Chondrocyte (in vitro differentiated cells): Measurements from ENCODE around the gene GCNT4. TPM values are rescaled to one million over a fixed set of nuclear protein-coding genes. Genes with fewer than 3 reads are reported as not detected.
A peak's percentile ranks its signal among the peaks of the same experiment; 100 is the strongest.

Experiments used
- DNase-seq: peaks from one replicate; pipeline ENCODE4 v3.0.0; 2021; ENCODE audit warnings: mixed read lengths, low spot score
- H3K27ac Mint-ChIP-seq: one replicate; pipeline ENCODE4 v1.8.0; 2021; ENCODE audit warnings: mild to moderate bottlenecking, moderate library complexity, mixed read lengths; ENCODE audit not compliant: unreplicated experiment
- H3K27me3 Mint-ChIP-seq: 2 replicates; pipeline ENCODE4 v1.8.0; 2021; ENCODE audit warnings: low read depth, mixed read lengths
- H3K36me3 Mint-ChIP-seq: 2 replicates; pipeline ENCODE4 v1.8.0; 2021; ENCODE audit warnings: low read depth, mixed read lengths
- H3K4me1 Mint-ChIP-seq: 2 replicates; pipeline ENCODE4 v1.8.0; 2021; ENCODE audit warnings: low read depth, mild to moderate bottlenecking, mixed read lengths
- H3K4me3 Mint-ChIP-seq: one replicate; pipeline ENCODE4 v1.8.0; 2021; ENCODE audit warnings: mild to moderate bottlenecking, moderate library complexity, mixed read lengths; ENCODE audit not compliant: unreplicated experiment
- H3K9me3 Mint-ChIP-seq: 2 replicates; pipeline ENCODE4 v1.8.0; 2021; ENCODE audit warnings: low read depth, mixed read lengths
- CTCF ChIP-seq: fragments of 200-600 bp; sonication (generic); IDR thresholded peaks from 2 replicates; pipeline ENCODE4 v1.5.0; 2021; ENCODE audit warnings: antibody characterized with exemption, mild to moderate bottlenecking, moderate library complexity
- total RNA-seq: library from RNA; stranded (reverse); gene quantifications from 3 replicates; pipeline ENCODE4 v1.2.1, GENCODE V29; 2021

Gene GCNT4
- total RNA-seq, 1 donor from 2014 or later = 2.6 TPM

- DNase-seq = no peak
Observed at GRCh38 chr5:75049456-75050351, 2.7 kb downstream of the GCNT4 start.

GRCh38 chr5:75048457-75048953 lies 3.9 kb downstream of the GCNT4 start:
- no peak for TF ChIP-seq CTCF
- Mint-ChIP-seq H3K27me3 (no peaks in the 10 kb centered on the region), H3K9me3 (no peaks in the 10 kb centered on the region), H3K27ac (peak overlapping the region; percentile 70), H3K4me3 (peak overlapping the region; percentile 31), H3K36me3 (peaks cover 17% of the 10 kb centered on the region), H3K4me1 (peaks cover 43% of the 10 kb centered on the region)
- no peak for DNase-seq

More at GRCh38 chr5:75049456-75050351, 2.7 kb downstream of the GCNT4 start:
- TF ChIP-seq CTCF = peak; percentile 84
- Mint-ChIP-seq H3K27ac (no peak overlapping the region), H3K4me1 (peaks cover 52% of the 10 kb centered on the region), H3K27me3 (no peaks in the 10 kb centered on the region), H3K4me3 (no peak overlapping the region), H3K9me3 (no peaks in the 10 kb centered on the region), H3K36me3 (peaks cover 14% of the 10 kb centered on the region)

DNA sequence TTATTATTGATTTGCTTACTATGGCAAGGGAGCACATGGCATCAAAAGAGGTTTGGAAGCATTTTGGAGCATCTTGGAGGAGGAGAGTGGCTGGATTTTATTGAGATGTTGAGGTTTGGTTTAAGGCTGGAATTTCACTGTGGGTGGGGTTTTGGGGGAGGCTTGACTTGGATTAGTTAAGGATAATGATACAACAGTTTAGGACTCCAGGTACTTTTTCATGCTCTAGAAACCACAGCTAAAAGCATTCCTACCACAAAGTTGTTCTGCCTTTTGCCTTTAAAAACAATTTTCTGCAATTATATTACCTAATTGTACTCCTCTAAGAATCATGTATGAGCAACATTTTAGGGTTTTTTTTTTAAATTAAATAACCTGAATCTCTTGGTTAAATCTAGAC lies 5.0 kb downstream of the GCNT4 start:
- Mint-ChIP-seq H3K4me1 (peaks cover 48% of the 10 kb centered on the region), H3K9me3 (no peaks in the 10 kb centered on the region), H3K27me3 (no peaks in the 10 kb centered on the region), H3K36me3 (peaks cover 19% of the 10 kb centered on the region), H3K4me3 (no peak overlapping the region), H3K27ac (no peak overlapping the region)
- TF ChIP-seq CTCF = no peak
- DNase-seq = no peak

DNA sequence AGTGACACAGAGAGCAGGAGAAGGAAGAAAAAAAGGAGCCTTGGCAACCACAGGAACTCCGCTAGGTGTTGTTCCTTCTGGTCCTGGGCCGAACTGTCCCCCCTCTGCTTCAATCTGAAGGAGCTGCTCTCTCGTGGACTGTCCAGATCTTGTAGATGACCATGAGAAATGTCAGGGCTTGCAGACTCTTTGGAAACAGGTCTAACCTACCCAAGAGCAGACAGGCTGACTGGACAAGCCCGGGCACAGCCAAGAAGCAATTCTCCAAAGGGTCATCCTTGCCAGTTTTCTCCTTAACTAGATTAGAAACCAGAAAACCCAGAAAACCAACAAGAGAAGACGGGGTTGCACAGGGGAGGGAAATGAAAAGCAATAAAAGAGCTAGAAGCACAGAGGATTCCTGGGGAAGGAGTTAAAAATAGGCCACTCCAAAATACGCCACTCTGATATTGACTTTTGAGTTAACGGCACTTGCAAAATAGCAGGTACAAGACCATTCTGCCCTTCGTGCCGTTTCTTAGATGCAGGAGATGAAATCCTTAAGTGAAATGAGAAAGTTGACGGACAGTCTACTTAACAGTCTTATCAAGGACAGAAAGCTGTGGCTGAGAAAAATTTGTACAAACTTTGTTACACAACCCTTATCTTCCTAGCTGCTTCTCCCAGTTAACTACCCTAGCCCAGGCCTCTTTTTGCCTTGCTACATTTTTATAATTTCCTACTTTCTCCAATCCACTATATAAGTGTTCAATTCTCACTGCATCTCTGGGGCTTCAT lies 5.8 kb downstream of the GCNT4 start:
- Mint-ChIP-seq H3K9me3 (no peaks in the 10 kb centered on the region), H3K27ac (no peak overlapping the region), H3K36me3 (peaks cover 19% of the 10 kb centered on the region), H3K4me1 (peaks cover 42% of the 10 kb centered on the region), H3K27me3 (no peaks in the 10 kb centered on the region), H3K4me3 (no peak overlapping the region)
- TF ChIP-seq CTCF = no peak
- no peak for DNase-seq

- peaks cover 20% of the 10 kb centered on the region for H3K36me3 Mint-ChIP-seq
- no peaks in the 10 kb centered on the region for H3K27me3 Mint-ChIP-seq
- peaks cover 27% of the 10 kb centered on the region for H3K4me1 Mint-ChIP-seq
- no peak for DNase-seq
- no peak for TF ChIP-seq CTCF
- H3K9me3 Mint-ChIP-seq = no peaks in the 10 kb centered on the region
- no peak overlapping the region for H3K4me3 Mint-ChIP-seq
- H3K27ac Mint-ChIP-seq = no peak overlapping the region
Observed at GRCh38 chr5:75045071-75045470, 7.3 kb downstream of the GCNT4 start.
